Suppressor macrophage (primary cell): ENCODE results near the gene SUN3.
"Not testable (repeated sequence)": the region's sequence is repeated elsewhere in the genome, so short reads cannot be mapped to it uniquely, and the experiment has no call there.

Experiments used
- DNase-seq, 4 experiments: peaks; one replicate each; pipeline ENCODE4 v3.0.0-alpha.2; 2020 to 2022

The SUN3 gene

GRCh38 chr7:48031111-48031510 lies 2.2 kb upstream of the SUN3 start:
- DNase-seq: no peak

GRCh38 chr7:48025624-48026023 lies 3.3 kb downstream of the SUN3 start:
- DNase-seq: no peak

DNA sequence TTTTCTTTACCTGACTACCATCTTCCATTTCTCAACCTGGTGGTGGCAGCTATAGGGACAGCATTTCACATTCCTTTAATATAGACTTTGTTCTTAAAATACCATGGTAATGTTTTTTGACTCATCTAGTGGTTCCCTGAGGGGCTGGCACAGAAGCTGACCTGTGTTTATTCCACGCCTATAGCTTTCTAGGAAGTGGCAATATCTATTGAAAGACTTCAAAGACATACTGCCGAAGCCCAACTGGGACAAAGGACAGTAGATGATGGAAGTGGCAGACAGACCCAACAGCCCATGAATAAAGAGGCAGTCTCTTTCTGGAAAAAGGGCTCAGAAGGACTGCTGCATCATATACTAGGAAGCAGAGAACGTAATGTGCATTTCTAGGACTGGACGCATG lies 11.2 kb downstream of the SUN3 start:
- no peak for DNase-seq

GRCh38 chr7:48016641-48017040 lies 12.3 kb downstream of the SUN3 start:
- no peak for DNase-seq

- no peak for DNase-seq
Measured at GRCh38 chr7:48011951-48012350, 17.0 kb downstream of the SUN3 start.

- DNase-seq: peak in 2 of 4 experiments; percentile 10 to 40
Measured at GRCh38 chr7:48011323-48011722, 17.6 kb downstream of the SUN3 start.

GRCh38 chr7:48009954-48010353 lies 19.0 kb downstream of the SUN3 start:
- DNase-seq: no peak

DNA sequence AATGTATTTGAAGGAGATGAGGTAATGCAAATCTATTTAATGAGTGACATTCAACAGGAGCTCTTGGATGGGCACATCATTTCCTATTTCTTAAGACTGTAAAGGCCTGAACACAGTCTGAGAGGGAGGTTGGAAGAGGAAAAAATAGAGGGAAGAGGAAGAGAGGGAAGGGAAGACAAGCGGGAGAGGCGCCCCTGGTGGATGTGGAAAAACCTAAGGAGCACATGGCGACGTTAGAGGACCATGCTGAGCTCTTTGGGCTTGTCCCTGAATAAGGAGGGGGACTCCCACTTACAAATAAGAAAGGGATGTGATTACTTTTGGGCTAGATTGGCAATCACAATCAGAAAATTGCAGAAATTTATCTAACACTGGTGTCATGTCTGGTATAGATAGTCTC lies 19.6 kb downstream of the SUN3 start:
- no peak for DNase-seq

DNA sequence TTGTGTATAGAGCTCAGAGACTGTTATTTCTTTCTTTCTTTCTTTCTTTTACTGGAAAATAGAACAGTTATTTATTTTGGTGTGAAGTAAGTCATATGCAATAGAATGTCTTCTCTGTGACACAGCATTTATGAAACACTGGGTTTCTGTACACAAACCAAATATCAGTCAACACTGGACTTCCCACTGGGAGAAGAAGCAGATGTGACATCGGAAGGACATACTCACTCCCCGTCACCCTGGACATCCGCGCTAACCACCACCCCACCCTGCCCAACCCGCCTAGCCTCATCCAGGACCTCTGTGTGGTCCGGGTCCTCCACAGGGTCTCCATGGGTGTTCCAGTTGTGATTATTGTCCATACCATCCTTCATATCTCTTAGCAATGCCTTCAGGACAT lies 22.0 kb downstream of the SUN3 start:
- no peak for DNase-seq

- DNase-seq: peak in 3 of 4 experiments; percentile 13 to 31 (median 19)
Measured at GRCh38 chr7:48004638-48005037, 24.3 kb downstream of the SUN3 start.

DNA sequence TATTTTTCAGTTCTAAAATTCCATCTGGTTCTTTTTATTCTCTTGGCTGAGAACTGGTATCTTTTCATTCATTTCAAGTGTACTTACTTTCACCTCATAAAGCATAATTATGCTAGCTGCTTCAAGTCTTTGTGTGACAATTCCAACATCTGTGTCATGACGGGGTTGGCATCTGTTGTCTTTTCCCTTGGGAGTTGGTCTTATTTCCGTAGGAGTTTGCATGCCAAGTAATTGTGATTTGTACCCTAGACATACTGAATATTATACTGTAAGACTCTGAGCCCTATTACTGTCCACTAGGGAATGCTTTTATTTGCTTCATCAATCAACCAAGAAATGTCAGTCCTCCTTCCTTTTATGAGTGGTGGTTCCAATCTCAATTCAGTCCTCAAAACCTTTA lies 24.9 kb downstream of the SUN3 start:
- DNase-seq: no peak

DNA sequence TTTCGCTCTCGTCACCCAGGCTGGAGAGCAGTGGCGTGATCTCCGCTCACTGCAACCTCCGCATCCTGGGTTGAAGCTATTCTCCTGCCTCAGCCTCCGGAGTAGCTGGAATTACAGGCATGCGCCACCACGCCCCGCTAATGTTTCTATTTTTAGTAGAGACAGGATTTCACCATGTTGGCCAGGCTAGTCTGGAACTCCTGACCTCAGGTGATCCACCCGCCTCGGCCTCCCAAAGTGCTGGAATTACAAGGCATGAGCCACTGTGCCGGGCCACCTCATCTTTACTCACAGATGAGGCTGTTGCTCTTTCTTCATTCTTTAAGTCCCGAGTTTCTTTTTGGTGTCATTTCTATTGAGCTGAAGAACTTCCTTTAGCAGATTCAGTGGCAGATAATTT lies 28.7 kb downstream of the SUN3 start:
- DNase-seq: not testable (repeated sequence)

DNA sequence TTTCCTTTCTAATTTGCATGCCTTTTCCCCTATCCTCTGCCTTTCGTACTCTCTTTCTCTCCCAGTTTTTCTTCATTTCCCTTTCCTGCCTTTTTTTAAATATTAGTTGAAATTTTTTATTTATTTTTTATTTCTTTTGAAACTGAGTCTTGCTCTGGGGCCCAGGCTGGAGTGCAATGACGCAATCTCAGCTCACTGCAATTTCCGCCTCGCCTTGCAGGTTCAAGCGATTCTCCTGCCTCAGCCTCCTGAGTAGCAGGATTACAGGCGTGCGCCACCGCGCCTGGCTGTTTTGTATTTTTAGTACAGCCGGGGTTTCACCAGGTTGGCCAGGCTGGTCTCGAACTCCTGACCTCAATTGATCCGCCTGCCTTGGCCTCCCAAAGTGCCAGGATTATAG lies 29.5 kb downstream of the SUN3 start:
- no peak for DNase-seq

- DNase-seq: peak in 1 of 4 experiments; percentile 15
Measured at GRCh38 chr7:47992446-47992845, 36.5 kb downstream of the SUN3 start.

DNA sequence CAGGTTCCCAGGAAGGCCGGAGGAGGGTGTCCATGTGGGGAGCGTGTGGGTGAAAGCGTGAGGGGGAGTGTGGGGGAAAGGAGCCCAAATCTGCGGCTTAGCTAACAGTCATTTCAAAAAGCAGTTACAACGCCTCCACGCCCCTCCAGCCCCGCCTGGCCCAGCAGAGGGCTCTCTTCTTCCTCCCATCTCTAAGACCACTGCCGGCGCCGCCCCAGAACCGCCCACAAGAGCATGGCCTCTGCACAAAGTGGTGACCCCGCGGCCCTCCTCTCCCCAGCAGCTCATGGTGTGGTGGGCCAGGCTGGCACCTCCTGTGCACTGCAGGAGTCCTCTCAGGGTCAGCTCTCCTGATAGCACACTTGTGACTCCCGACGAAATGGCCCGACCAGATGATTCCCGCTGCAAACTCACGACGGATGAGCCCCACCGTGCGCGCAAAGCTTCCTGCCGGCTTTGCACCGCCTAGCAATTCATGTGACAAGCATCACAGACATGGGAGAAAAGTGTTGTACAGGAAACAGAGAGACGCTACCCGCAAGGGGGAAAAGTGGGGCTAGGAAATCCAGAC lies 37.1 kb downstream of the SUN3 start:
- DNase-seq: peak; percentile 83 to 94 (median 90)

DNA sequence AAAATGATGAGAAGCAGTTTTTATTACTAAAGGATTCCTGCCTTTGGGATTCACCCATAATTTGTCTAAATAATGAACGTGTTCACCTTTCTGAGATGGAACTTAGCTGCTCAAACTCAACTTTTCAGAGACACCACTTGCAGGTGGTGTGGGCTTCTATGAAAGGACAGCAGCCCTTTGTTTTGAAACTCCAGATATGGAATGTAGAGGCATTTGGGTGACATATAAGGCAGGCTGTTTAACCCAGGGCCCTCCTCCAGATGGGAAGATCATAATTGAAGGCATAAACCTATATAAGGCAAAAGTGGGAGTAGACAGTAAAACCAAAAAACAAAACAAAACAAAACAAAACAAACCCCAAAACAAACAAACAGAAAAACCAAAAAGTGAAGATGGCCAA lies 37.6 kb downstream of the SUN3 start:
- no peak for DNase-seq

DNA sequence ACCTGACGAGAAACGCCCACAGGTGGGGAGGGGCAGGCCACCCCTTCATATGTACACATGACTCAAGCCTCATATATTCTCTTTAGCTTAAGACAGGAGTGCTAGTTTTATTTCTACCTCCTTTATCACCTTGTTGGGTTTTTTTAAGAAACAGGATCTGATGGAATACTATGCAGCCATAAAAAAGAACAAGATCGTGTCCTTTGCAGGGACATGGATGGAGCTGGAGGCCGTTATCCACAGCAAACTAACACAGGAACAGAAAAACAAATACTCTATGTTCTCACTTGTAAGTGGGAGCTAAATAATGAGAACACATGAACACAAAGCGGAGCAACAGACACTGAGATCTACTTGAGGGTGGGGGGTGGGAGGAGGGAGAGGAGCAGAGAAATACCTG lies 38.3 kb downstream of the SUN3 start:
- no peak for DNase-seq

GRCh38 chr7:47989607-47990400 lies 39.1 kb downstream of the SUN3 start:
- DNase-seq: not testable (repeated sequence)

- peak in 2 of 4 experiments; percentile 12 to 24 for DNase-seq
Measured at GRCh38 chr7:47988496-47989386, 40.2 kb downstream of the SUN3 start.

DNA sequence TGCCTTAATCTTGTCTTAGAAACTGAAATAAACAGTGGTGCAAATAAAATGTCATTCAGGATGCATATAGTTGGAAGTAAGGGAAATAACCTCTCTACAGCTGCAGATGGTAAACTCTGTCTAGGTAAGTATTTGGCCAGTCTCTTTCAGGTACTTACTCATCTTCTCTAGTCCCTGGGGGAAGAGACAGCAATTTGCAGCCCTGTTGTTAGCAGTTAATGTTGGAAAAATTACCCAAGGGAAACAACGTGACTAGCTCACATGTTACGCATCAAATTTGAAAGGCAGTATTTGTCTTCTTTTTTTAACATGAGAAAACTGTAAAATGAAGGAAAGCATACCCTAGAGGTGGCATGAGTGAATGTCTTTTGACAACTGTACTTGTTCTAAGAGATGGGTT lies 46.3 kb downstream of the SUN3 start:
- no peak for DNase-seq

- DNase-seq: not testable (repeated sequence)
Measured at GRCh38 chr7:47980648-47981047, 48.3 kb downstream of the SUN3 start.

- no peak for DNase-seq
Measured at GRCh38 chr7:47979832-47980181, 49.1 kb downstream of the SUN3 start.

DNA sequence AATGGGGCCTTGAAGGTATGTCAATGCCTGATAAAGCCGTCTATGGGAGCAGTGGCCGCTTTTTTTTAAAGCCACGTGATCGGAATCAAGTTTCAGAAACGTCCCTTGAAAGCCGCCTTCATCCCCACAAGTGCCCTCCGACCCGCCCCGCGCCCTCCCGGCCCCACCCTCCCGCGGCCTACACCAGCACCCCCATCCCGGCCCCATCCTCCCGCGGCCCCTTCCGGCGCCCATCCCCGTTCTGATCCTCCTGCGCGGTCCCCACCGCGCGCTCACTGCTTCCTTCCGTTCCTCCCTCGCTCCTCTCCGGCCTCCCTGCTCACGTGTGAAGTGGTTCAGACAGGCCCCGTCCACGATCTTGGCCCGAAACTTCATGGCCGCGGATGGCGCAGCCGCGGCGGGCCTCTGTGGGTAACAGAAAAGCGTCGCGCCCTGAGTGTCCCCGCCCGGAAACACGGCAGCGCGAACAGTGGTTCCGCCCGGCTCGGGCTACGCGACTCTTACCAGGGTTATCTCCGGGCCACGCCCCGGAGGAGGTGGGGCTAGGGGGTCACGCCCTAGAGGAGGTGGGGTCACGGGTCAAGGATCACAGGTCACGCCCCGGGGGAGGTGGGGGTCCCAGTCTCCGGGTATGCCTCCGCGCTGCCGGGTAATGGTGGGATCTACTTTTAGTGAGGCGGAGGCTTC lies 49.6 kb downstream of the SUN3 start, which contains the start of gene HUS1:
TSS of gene HUS1 (minus strand) at position 471 of the 687 bp plus-strand sequence. CDS start at position 375, 96 bp downstream.
- peak; percentile 96 to 98 (median 98) for DNase-seq
